GM10266 (cell line): ENCODE measurements around the gene AHNAK.

Source experiments
- DNase-seq: peaks from one replicate; pipeline ENCODE4 v3.0.0; 2012; ENCODE audit errors: extremely low spot score
- CTCF ChIP-seq: IDR thresholded peaks from 2 replicates; pipeline ENCODE4 v1.5.1; 2012; ENCODE audit warnings: mild to moderate bottlenecking, low read depth; ENCODE audit not compliant: control insufficient read depth, insufficient read depth; ENCODE audit errors: missing control alignments

The AHNAK gene

DNA sequence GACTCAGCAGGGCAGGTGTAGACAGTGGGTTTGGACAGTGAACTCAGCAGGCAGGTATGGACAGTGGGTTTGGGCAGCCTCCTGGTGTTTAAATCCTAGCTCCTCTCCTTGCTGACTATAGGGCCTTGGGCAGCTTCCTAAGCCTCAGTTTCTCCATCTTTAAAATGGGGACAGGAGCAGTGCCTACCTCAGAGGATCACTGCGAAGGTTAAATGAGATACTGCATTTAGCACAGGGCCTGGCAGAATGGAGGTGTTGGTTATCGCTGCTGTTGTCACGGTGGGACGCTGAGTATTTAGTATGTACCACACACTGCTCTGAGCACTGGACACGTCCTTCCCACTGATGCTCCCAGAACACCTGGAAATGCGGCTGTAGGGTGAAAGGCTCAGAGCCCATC lies 142.2 kb downstream of the AHNAK start:
- TF ChIP-seq CTCF = no peak
- no peak for DNase-seq

DNA sequence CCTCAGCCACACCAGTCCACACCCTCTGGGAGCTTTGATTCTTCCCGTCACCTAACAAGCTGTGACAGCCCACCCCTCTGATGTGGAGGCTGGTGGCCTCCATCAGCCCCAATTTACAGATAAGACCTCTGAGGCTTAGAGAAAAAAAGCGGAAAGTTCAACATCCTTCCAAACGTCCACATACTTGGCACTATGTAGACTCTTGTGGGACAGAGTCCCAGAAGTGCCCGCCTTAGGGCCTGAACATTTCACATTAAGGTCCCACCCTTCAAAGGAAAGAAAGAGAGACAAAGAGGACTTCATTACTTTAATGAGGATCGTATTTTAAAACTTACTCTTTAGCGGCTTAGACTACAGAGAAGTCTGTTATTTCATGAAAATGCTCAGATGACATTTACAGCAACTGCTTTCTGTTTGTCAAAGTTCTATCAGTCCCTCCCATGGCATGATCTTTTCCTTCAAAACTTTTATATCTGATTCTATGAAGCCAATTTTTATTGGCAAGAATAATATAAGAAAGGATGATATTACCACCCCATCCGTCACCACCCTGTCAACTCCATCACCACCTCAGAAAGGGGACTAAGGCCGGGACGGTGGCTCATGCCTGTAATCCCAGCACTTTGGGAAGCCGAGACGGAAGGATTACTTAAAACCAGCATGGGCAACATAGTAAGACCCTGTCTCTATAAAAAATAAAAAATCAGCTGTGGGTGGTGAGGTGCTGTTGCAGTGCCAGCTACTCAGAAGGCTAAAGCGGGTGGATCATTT lies 143.5 kb downstream of the AHNAK start:
- no peak for TF ChIP-seq CTCF
- DNase-seq = no peak

DNA sequence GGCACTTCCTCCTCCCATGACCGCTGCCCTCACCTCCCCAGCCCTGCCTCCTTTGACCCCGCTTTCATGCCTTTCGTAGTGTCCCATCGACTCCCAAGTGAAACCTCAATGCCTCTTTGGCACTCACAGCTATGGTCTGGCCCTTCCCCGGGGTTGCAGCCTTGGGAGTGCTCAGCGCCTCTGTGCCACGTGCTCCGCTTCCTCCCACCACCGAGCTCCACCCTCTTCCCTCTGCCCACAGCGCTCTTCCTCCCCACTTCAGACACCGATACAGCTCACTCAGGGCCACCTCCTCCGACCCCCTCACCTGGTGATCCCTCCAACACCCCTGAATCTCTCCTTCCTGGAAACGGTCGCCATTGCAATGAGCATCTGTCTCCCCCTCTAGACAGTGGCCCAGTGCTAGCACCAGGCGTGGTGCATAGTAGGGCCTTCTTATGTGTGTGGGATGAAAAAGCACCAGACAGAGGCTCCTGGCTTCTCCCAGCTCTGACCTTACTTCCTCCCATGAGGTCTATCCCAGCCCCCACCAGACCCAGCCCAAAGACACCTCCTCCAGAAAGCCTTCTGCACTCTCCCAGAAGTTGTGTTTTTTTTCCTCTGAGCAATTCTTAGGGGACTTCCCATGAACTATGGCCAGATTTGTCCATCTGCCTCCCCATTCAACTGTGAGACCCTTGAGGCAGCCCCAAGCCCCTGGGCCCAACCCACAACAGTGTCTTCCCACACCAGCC lies 144.2 kb downstream of the AHNAK start:
- no peak for DNase-seq

DNA sequence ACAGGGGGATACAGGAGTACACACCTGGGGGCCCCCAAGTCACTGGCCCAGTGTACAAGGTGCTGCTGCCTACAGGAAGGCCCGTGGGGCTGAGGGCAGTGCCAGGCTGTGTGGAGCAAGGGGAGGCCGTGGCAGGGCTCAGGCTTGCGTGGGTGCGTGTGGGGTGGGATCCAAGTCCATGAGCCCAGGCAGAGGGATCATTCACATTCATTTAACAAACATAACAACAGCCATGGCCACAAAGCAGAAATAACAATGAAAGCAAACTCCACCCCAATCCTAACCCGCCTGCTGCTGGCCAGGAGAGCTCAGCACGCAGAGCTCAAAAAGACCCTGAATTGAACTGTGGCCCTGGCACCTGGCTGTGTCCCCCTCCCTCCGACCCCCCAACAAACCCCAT lies 144.8 kb downstream of the AHNAK start:
- DNase-seq = no peak

More for the DNA sequence above, 144.2 kb downstream of the AHNAK start:
- no peak for TF ChIP-seq CTCF

DNA sequence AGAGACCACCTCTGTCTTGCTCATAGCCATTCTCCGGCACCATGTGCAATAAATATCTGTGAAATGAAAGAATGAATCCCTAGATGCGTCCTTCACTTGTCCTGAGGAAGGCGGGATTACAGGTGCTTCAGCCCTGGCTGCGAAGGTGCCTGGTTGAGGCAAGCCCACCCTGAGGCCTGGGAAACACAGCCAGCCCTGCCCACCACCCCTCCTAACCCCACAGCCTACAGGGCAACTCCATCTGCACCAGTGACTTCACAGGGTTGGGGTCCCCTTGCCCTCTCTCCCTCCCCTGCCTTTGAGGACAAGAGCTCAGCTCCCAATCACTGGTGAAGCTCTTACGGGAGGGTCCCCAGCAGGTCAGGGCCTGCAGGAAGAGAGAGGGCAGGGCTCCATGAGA lies 145.2 kb downstream of the AHNAK start:
- no peak for TF ChIP-seq CTCF

More for the DNA sequence above, 144.8 kb downstream of the AHNAK start:
- no peak for TF ChIP-seq CTCF

GRCh38 chr11:62400760-62401159 lies 145.8 kb downstream of the AHNAK start:
- no peak for DNase-seq
- no peak for TF ChIP-seq CTCF

More for the DNA sequence above, 145.2 kb downstream of the AHNAK start:
- no peak for DNase-seq

DNA sequence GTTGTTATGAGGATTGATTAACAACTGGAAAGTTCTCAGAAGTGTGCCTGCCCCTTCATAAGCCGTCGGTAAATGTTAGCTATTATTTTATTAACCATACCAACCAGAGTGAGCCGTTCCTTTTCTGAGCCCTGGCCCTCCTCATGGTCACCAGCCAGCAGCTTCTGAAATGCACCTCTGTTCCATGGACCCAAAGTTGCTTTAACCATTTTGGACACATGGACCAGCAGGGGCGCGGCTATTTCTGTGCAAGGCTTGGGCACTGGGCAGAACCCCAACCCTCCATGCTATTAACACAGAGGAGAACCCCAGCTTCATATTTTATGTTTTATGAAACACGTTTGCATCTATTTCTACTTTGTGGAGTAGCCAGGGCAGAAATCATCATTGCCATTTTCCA lies 146.3 kb downstream of the AHNAK start:
- no peak for TF ChIP-seq CTCF
- no peak for DNase-seq
